ENCODE measurements around the gene CD226. TPM values are rescaled to one million over a fixed set of nuclear protein-coding genes. Genes with fewer than 3 reads are reported as not detected.
"Not testable (repeated sequence)": the region's sequence is repeated elsewhere in the genome, so short reads cannot be mapped to it uniquely, and the experiment has no call there.

CD226 gene
- total RNA-seq, 2 donors from 2014 or later, result 1.0 to 1.1 TPM

DNA sequence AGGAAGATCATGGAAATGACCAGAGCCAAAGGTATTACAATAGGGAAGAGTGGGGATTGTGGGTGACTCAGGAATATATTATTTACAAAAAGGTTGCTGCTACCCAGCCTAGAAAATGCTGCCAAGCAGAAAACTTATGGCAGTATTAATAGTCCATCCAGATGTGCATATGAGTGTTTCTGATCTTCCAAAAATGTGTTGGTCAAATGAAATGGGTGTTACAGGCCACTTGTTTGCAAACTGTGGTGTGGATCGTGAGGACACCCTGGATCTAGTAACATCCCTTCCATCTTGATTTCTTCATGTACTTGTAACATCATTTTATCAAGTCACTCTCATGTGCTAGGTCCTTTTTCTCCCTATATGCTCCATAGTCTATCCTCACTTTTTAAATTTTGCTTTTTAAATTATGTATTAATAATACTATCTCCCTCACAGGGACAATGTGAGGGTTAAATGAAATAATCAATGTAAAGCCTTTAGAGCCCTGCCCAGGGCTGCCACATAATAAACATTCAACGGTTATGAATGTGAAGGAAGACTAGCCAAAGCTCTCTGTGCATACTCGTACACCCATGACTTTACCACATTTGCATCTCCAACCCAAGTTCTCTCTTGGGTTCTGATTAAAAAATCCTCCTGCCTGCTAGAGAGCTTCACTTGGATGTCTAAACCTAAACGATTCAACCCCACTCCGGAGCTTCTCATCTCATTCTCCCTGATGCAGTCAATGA is 18.5 kb downstream of the CD226 start:
- Histone ChIP-seq H3K36me3 (no peaks in the 10 kb centered on the region), H3K27me3 (no peaks in the 10 kb centered on the region), H3K9me3 (no peaks in the 10 kb centered on the region), H3K4me1 (no peaks in the 10 kb centered on the region), H3K9ac (ENCODE audit: low read depth in 2 of 2, low read length in 2 of 2) (no peak overlapping the region), H3K4me3 (no peak overlapping the region), H3K27ac (no peak overlapping the region)
- DNase-seq, result no peak
- intact Hi-C loops (cut with DNase I), result no loop called here
- TF ChIP-seq, protein P1, sequence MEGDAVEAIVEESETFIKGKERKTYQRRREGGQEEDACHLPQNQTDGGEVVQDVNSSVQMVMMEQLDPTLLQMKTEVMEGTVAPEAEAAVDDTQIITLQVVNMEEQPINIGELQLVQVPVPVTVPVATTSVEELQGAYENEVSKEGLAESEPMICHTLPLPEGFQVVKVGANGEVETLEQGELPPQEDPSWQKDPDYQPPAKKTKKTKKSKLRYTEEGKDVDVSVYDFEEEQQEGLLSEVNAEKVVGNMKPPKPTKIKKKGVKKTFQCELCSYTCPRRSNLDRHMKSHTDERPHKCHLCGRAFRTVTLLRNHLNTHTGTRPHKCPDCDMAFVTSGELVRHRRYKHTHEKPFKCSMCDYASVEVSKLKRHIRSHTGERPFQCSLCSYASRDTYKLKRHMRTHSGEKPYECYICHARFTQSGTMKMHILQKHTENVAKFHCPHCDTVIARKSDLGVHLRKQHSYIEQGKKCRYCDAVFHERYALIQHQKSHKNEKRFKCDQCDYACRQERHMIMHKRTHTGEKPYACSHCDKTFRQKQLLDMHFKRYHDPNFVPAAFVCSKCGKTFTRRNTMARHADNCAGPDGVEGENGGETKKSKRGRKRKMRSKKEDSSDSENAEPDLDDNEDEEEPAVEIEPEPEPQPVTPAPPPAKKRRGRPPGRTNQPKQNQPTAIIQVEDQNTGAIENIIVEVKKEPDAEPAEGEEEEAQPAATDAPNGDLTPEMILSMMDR (IDR thresholded peaks at IDR 0.05), result no peak

DNA sequence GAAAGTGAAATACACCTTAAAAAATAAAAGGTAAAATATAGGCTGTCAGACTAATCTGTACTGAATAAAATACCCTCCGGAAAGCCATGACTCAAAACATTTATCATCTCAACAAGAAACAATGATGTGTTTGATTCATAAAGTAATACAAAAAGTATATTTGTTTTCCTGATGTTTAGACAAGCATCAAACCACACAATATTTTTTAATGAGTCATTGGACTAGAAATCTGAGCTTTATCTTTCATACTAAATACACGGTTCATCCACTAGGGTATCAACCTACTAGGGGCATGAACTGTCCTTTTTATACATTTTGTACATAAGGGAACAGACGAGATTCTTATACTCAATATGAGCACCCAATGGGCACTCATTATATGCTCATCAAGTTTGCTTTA is 31.3 kb downstream of the CD226 start:
- no peak for DNase-seq
- Histone ChIP-seq H3K4me1 (no peaks in the 10 kb centered on the region), H3K9ac (ENCODE audit: low read depth in 2 of 2, low read length in 2 of 2) (no peak overlapping the region), H3K27me3 (no peaks in the 10 kb centered on the region), H3K27ac (no peak overlapping the region), H3K4me3 (no peak overlapping the region), H3K9me3 (no peaks in the 10 kb centered on the region), H3K36me3 (no peaks in the 10 kb centered on the region)
- intact Hi-C loops (cut with DNase I), result no loop called here
- TF ChIP-seq, protein P1 (IDR thresholded peaks at IDR 0.05), result no peak

DNA sequence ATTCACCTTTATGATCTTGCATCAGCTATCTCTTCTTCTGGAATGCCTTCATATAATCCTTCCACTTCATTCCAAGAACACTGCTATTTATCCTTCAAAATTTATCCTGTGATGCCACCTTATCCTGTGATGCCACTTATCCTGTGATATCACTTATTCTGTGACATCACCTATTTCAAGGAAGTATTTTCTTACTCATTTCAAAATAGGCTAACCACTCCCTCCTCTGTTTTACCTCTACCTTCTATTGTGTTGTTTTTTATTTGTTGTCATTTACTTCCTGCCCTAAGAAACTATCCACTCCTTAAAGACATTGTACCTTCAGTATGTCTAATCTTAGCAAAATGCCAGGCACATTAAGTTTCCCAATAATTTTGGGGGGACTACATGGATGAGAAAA is 38.8 kb downstream of the CD226 start:
- TF ChIP-seq, protein P1 (IDR thresholded peaks at IDR 0.05), result no peak
- H3K4me1 ChIP-seq, result no peaks in the 10 kb centered on the region
- H3K36me3 ChIP-seq, result no peaks in the 10 kb centered on the region
- DNase-seq, result no peak
- no peak overlapping the region for H3K4me3 ChIP-seq
- intact Hi-C loops (cut with DNase I), result no loop called here
- no peak overlapping the region for H3K27ac ChIP-seq
- no peaks in the 10 kb centered on the region for H3K27me3 ChIP-seq
- H3K9ac ChIP-seq (ENCODE audit: low read depth in 2 of 2, low read length in 2 of 2), result no peak overlapping the region
- H3K9me3 ChIP-seq, result no peaks in the 10 kb centered on the region

GRCh38 chr18:69906765-69907164 is 40.9 kb downstream of the CD226 start:
- no peak overlapping the region for H3K4me3 ChIP-seq
- no peaks in the 10 kb centered on the region for H3K4me1 ChIP-seq
- no peaks in the 10 kb centered on the region for H3K9me3 ChIP-seq
- H3K9ac ChIP-seq (ENCODE audit: low read depth in 2 of 2, low read length in 2 of 2), result no peak overlapping the region
- no peaks in the 10 kb centered on the region for H3K27me3 ChIP-seq
- H3K27ac ChIP-seq, result no peak overlapping the region
- TF ChIP-seq, protein P1 (IDR thresholded peaks at IDR 0.05), result no peak
- no peak for DNase-seq
- H3K36me3 ChIP-seq, result no peaks in the 10 kb centered on the region
- intact Hi-C loops (cut with DNase I), result no loop called here

DNA sequence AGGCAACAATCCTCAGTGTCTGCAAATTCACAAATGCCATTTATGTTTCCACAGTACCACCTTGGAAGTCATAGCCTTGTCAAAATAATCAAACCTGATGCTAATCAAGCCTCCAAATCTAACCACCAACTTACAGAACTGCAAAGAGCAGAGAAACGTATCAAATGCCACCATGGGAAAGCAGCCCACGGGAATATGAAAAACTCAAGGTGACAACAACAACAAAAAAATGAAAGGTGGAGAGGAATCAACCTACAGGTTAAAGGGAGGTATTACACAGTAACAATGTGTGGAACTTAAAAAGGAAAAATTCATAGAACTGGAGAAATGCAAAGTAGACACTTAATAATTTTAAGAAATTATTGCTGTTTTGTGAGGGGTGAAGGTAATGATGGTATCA is 46.7 kb downstream of the CD226 start:
- DNase-seq, result no peak
- Histone ChIP-seq H3K4me1 (no peaks in the 10 kb centered on the region), H3K27ac (no peak overlapping the region), H3K9me3 (no peaks in the 10 kb centered on the region), H3K9ac (ENCODE audit: low read depth in 2 of 2, low read length in 2 of 2) (no peak overlapping the region), H3K36me3 (no peaks in the 10 kb centered on the region), H3K27me3 (no peaks in the 10 kb centered on the region), H3K4me3 (no peak overlapping the region)
- intact Hi-C loops (cut with DNase I), result no loop called here
- TF ChIP-seq, protein P1 (IDR thresholded peaks at IDR 0.05), result no peak

DNA sequence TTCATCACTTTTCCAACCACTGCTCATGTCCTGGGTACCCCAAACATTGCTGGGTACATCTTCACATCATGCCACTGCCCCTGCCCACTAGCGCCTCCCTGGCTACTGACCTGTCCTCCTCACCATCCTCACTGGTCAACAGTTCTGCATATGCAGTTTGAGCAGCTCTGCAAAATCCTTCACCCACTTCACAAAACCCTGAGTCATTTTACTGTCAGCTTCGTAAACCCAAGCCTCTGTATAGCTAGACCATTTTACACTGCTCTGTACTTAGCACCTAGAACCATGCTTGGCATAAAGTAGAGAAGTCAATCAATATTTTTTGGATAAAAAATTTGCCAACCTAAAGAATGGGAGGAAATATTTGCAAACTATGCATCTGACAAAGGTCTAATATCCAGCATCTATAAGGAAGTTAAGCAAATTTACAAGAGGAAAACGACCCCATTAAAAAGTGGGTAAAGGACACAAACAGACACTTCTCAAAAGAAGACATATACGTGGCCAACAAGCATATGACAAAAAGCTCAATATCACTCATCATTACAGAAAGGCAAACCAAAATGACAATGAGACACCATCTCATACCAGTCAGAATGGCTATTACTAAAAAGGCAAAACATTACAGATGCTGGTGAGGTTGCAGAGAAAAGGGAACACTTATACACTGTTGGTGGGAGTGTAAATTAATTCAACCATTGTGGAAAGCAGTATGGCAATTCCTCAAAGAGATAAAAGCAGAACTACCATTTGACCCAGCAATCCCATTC is 48.3 kb downstream of the CD226 start:
- H3K9ac ChIP-seq (ENCODE audit: low read depth in 2 of 2, low read length in 2 of 2); H3K27ac ChIP-seq; intact Hi-C loops (cut with DNase I); DNase-seq; H3K9me3 ChIP-seq; H3K4me1 ChIP-seq; H3K36me3 ChIP-seq; H3K27me3 ChIP-seq; H3K4me3 ChIP-seq: not testable (repeated sequence)
